ENCODE results near the gene RUSC1. TPM values are rescaled to one million over a fixed set of nuclear protein-coding genes. Genes with fewer than 3 reads are reported as not detected.
A peak's percentile ranks its signal among the peaks of the same experiment; 100 is the strongest.

Gene RUSC1
- total and polyA plus RNA-seq, 7 donors, result 6.5 to 21.6 (median 10.3) TPM

GRCh38 chr1:155295183-155295941, 25.3 kb upstream of the RUSC1 start:
- Histone ChIP-seq H3K36me3 (ENCODE audit: insufficient read depth in 1 of 2, low read depth in 1 of 2) (no peaks in the 10 kb centered on the region), H3K27me3 (ENCODE audit: insufficient read depth in 3 of 3, low read length in 2 of 3) (peaks cover 0 to 23% (median 5%) of the 10 kb centered on the region in 3 donors), H3K9me3 (no peaks in the 10 kb centered on the region), H3K27ac (no peak overlapping the region), H3K4me3 (peak overlapping the region; percentile 8), H3K4me1 (no peaks in the 10 kb centered on the region)
- ATAC-seq, result peak in 3 of 4 donors; percentile 16 to 34 (median 26)
- WGBS, 3 donors, result 10 to 11% (median 11%) methylated on average over 41 to 47 of the region's 47 CpGs
- no peak for TF ChIP-seq CTCF (IDR thresholded peaks at IDR 0.05)
- no peak for DNase-seq
- intact Hi-C loops (cut with DNase I), result no loop called here

- Histone ChIP-seq H3K4me3 (no peak overlapping the region), H3K36me3 (ENCODE audit: insufficient read depth in 1 of 2, low read depth in 1 of 2) (no peaks in the 10 kb centered on the region), H3K4me1 (no peaks in the 10 kb centered on the region), H3K27me3 (ENCODE audit: insufficient read depth in 3 of 3, low read length in 2 of 3) (peaks cover 0 to 23% (median 5%) of the 10 kb centered on the region in 3 donors), H3K9me3 (no peaks in the 10 kb centered on the region), H3K27ac (no peak overlapping the region)
- intact Hi-C loops (cut with DNase I), result no loop called here
- DNase-seq (no peak), ATAC-seq (no peak)
- 77 to 81% (median 78%) methylated on average over 7 of the region's 7 CpGs for WGBS, 3 donors
- TF ChIP-seq CTCF (IDR thresholded peaks at IDR 0.05), result no peak
These were observed 24.8 kb upstream of the RUSC1 start for GRCh38 chr1:155295942-155296267.

GRCh38 chr1:155296661-155297060, 24.0 kb upstream of the RUSC1 start:
- no peaks in the 10 kb centered on the region for H3K36me3 ChIP-seq (ENCODE audit: insufficient read depth in 1 of 2, low read depth in 1 of 2)
- TF ChIP-seq CTCF (IDR thresholded peaks at IDR 0.05), result no peak
- H3K4me1 ChIP-seq, result no peaks in the 10 kb centered on the region
- no peak overlapping the region for H3K27ac ChIP-seq
- intact Hi-C loops (cut with DNase I), result no loop called here
- H3K27me3 ChIP-seq (ENCODE audit: insufficient read depth in 3 of 3, low read length in 2 of 3), result peaks cover 0 to 23% (median 5%) of the 10 kb centered on the region in 3 donors
- ATAC-seq, result no peak
- WGBS, 3 donors, result 73 to 86% (median 84%) methylated on average over 3 of the region's 3 CpGs
- H3K9me3 ChIP-seq, result no peaks in the 10 kb centered on the region
- no peak for DNase-seq
- no peak overlapping the region for H3K4me3 ChIP-seq

- DNase-seq (no peak), ATAC-seq (no peak)
- 39 to 52% (median 47%) methylated on average over 7 of the region's 7 CpGs for WGBS, 3 donors
- no peak overlapping the region for H3K27ac ChIP-seq
- no peak overlapping the region for H3K4me3 ChIP-seq
- peaks cover 0 to 23% (median 5%) of the 10 kb centered on the region in 3 donors for H3K27me3 ChIP-seq (ENCODE audit: insufficient read depth in 3 of 3, low read length in 2 of 3)
- no peaks in the 10 kb centered on the region for H3K9me3 ChIP-seq
- H3K4me1 ChIP-seq, result no peaks in the 10 kb centered on the region
- no peak for TF ChIP-seq CTCF (IDR thresholded peaks at IDR 0.05)
- intact Hi-C loops (cut with DNase I), result no loop called here
- no peaks in the 10 kb centered on the region for H3K36me3 ChIP-seq (ENCODE audit: insufficient read depth in 1 of 2, low read depth in 1 of 2)
These were observed 23.3 kb upstream of the RUSC1 start for GRCh38 chr1:155297384-155297783.

GRCh38 chr1:155300024-155300423, 20.7 kb upstream of the RUSC1 start:
- no peak overlapping the region for H3K4me3 ChIP-seq
- H3K27ac ChIP-seq, result no peak overlapping the region
- no peak for ATAC-seq
- H3K27me3 ChIP-seq (ENCODE audit: insufficient read depth in 3 of 3, low read length in 2 of 3), result peaks cover 0 to 13% (median 3%) of the 10 kb centered on the region in 3 donors
- 91 to 94% (median 92%) methylated on average over 8 of the region's 8 CpGs for WGBS, 3 donors
- no peaks in the 10 kb centered on the region for H3K36me3 ChIP-seq (ENCODE audit: insufficient read depth in 1 of 2, low read depth in 1 of 2)
- DNase-seq, result no peak
- intact Hi-C loops (cut with DNase I), result no loop called here
- TF ChIP-seq CTCF (IDR thresholded peaks at IDR 0.05), result no peak
- no peaks in the 10 kb centered on the region for H3K9me3 ChIP-seq
- no peaks in the 10 kb centered on the region for H3K4me1 ChIP-seq
